ENCODE measurements around the gene UGGT2. TPM values are rescaled to one million over a fixed set of nuclear protein-coding genes. Genes with fewer than 3 reads are reported as not detected.
"Not testable (repeated sequence)": the region's sequence is repeated elsewhere in the genome, so short reads cannot be mapped to it uniquely, and the experiment has no call there.

UGGT2 gene
- total RNA-seq, 1 donor from 2014 or later, result 6.5 TPM

GRCh38 chr13:96068729-96069128 lies 15.5 kb upstream of the UGGT2 start:
- intact Hi-C loops (cut with micrococcal nuclease), result no loop called here
- DNase-seq (no peak), ATAC-seq (ENCODE audit: low read depth) (no peak)
- H3K4me3 Mint-ChIP-seq, result no peak overlapping the region
- peaks cover 9% of the 10 kb centered on the region for H3K9me3 Mint-ChIP-seq
- ChIA-PET CTCF (no interaction called here), POLR2A (no interaction called here)
- TF ChIP-seq, protein P1, sequence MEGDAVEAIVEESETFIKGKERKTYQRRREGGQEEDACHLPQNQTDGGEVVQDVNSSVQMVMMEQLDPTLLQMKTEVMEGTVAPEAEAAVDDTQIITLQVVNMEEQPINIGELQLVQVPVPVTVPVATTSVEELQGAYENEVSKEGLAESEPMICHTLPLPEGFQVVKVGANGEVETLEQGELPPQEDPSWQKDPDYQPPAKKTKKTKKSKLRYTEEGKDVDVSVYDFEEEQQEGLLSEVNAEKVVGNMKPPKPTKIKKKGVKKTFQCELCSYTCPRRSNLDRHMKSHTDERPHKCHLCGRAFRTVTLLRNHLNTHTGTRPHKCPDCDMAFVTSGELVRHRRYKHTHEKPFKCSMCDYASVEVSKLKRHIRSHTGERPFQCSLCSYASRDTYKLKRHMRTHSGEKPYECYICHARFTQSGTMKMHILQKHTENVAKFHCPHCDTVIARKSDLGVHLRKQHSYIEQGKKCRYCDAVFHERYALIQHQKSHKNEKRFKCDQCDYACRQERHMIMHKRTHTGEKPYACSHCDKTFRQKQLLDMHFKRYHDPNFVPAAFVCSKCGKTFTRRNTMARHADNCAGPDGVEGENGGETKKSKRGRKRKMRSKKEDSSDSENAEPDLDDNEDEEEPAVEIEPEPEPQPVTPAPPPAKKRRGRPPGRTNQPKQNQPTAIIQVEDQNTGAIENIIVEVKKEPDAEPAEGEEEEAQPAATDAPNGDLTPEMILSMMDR (IDR thresholded peaks at IDR 0.05), result no peak
- no peak overlapping the region for H3K27ac Mint-ChIP-seq
- H3K4me1 Mint-ChIP-seq, result no peaks in the 10 kb centered on the region
- H3K36me3 Mint-ChIP-seq (ENCODE audit: low read depth), result no peaks in the 10 kb centered on the region
- H3K27me3 Mint-ChIP-seq, result peaks cover 3% of the 10 kb centered on the region

DNA sequence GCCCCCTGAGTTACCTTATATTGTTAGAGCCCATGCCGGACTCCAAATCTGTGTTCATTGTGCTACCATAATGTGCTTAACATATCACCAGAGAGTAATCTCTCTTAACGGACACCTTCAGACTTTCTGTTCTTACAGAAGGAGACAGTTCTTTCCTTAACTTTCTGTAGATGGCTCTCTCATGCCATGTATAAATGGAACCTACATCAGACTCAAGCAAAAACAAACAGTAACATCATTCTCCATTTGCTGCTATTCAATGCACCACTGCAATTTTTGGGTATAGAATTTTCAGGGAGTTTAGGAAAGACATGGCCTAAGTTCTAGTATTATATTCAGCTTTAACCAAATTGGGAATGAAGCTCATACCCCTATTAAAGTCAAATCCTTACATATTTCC lies 12.6 kb upstream of the UGGT2 start:
- intact Hi-C loops (cut with micrococcal nuclease), result no loop called here
- CTCF ChIA-PET, result no interaction called here
- ATAC-seq (ENCODE audit: low read depth) (no peak), DNase-seq (no peak)
- Mint-ChIP-seq H3K27ac (no peak overlapping the region), H3K4me3 (no peak overlapping the region), H3K4me1 (no peaks in the 10 kb centered on the region), H3K36me3 (ENCODE audit: low read depth) (no peaks in the 10 kb centered on the region), H3K9me3 (peaks cover 7% of the 10 kb centered on the region), H3K27me3 (peaks cover 10% of the 10 kb centered on the region)
- TF ChIP-seq, protein P1 (IDR thresholded peaks at IDR 0.05), result no peak
- POLR2A ChIA-PET, result no interaction called here

GRCh38 chr13:96052656-96053002 lies 572 bp downstream of the UGGT2 start:
- TF ChIP-seq, protein P1 (IDR thresholded peaks at IDR 0.05), result no peak
- intact Hi-C loops (cut with micrococcal nuclease), result no loop called here
- Mint-ChIP-seq H3K4me1 (peaks cover 5% of the 10 kb centered on the region), H3K27ac (no peak overlapping the region), H3K27me3 (peaks cover 10% of the 10 kb centered on the region), H3K4me3 (peak overlapping the region; percentile 86), H3K9me3 (no peaks in the 10 kb centered on the region), H3K36me3 (ENCODE audit: low read depth) (peaks cover 2% of the 10 kb centered on the region)
- peak; percentile 36 for ATAC-seq (ENCODE audit: low read depth)
- POLR2A ChIA-PET, result no interaction called here
- CTCF ChIA-PET, result no interaction called here
- no peak for DNase-seq

- DNase-seq; ATAC-seq (ENCODE audit: low read depth); H3K27me3 Mint-ChIP-seq; H3K36me3 Mint-ChIP-seq (ENCODE audit: low read depth); intact Hi-C loops (cut with micrococcal nuclease); POLR2A ChIA-PET; H3K9me3 Mint-ChIP-seq; CTCF ChIA-PET; H3K4me3 Mint-ChIP-seq; H3K4me1 Mint-ChIP-seq; H3K27ac Mint-ChIP-seq: not testable (repeated sequence)
These were observed 1.3 kb downstream of the UGGT2 start for GRCh38 chr13:96051946-96052345.

GRCh38 chr13:96051491-96051890 lies 1.7 kb downstream of the UGGT2 start:
- H3K27ac Mint-ChIP-seq; intact Hi-C loops (cut with micrococcal nuclease); H3K36me3 Mint-ChIP-seq (ENCODE audit: low read depth); POLR2A ChIA-PET; CTCF ChIA-PET; DNase-seq; H3K9me3 Mint-ChIP-seq; H3K4me3 Mint-ChIP-seq; H3K27me3 Mint-ChIP-seq; ATAC-seq (ENCODE audit: low read depth); H3K4me1 Mint-ChIP-seq: not testable (repeated sequence)

DNA sequence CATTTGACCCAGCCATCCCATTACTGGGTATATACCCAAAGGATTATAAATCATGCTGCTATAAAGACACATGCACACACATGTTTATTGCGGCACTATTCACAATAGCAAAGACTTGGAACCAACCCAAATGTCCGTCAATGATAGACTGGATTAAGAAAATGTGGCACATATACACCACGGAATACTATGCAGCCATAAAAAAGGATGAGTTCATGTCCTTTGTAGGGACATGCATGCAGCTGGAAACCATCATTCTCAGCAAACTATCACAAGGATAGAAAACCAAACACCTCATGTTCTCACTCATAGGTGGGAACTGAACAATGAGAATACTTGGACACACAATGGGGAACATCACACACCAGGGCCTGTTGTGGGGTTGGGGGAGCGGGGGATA lies 2.2 kb downstream of the UGGT2 start:
- H3K9me3 Mint-ChIP-seq; POLR2A ChIA-PET; CTCF ChIA-PET; intact Hi-C loops (cut with micrococcal nuclease); H3K27me3 Mint-ChIP-seq; H3K4me3 Mint-ChIP-seq; H3K36me3 Mint-ChIP-seq (ENCODE audit: low read depth); H3K4me1 Mint-ChIP-seq; DNase-seq; ATAC-seq (ENCODE audit: low read depth); H3K27ac Mint-ChIP-seq: not testable (repeated sequence)

DNA sequence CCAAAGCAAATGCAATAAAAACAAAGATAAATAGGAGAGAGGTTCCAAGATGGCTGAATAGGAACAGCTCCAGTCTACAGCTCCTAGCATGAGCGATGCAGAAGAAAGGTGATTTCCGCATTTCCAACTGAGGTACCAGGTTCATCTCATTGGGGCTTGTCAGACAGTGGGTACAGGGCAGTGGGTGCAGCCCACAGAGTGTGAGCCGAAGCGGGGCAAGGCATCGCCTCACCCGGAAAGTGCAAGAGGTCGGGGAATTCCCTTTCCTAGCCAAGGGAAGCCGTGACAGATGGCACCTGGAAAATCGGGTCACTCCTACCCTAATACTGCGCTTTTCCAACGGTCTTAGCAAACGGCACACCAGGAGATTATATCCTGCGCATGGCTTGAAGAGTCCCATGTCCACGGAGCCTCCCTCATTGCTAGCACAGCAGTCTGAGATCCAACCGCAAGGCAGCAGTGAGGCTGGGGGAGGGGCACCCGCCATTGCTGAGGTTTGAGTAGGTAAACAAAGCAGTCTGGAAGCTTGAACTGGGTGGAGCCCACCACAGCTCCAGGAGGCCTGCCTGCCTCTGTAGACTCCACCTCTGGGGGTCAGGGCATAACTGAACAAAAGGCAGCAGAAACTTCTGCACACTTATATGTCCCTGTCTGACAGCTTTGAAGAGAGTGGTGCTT lies 6.6 kb downstream of the UGGT2 start:
- intact Hi-C loops (cut with micrococcal nuclease); H3K27me3 Mint-ChIP-seq; POLR2A ChIA-PET: not testable (repeated sequence)

More for the DNA sequence above, 6.6 kb downstream of the UGGT2 start:
- H3K27ac Mint-ChIP-seq; H3K4me1 Mint-ChIP-seq; DNase-seq; H3K36me3 Mint-ChIP-seq (ENCODE audit: low read depth); ATAC-seq (ENCODE audit: low read depth); H3K4me3 Mint-ChIP-seq; CTCF ChIA-PET: not testable (repeated sequence)
- H3K9me3 Mint-ChIP-seq, result peaks cover 13% of the 10 kb centered on the region

Measured in activated B cell treated with CpG ODN at 0.5 μM for 24 hours (primary cell).